Peyer's patch (tissue), 4 donors: Measurements from ENCODE around the gene ZBP1. TPM values are rescaled to one million over a fixed set of nuclear protein-coding genes. Genes with fewer than 3 reads are reported as not detected.

Experiments
- DNase-seq, 3 donors: peaks; one replicate each; pipeline ENCODE4 v3.0.0-alpha.2; 2017 to 2019
- H3K27ac ChIP-seq, 4 donors: fragments of 200-600 bp; sonication (generic); one replicate each; pipeline ENCODE4 v1.5.1; 2016 to 2019
- H3K27me3 ChIP-seq, 2 donors: fragments of 200-600 bp; sonication (generic); one replicate each; pipeline ENCODE4 v1.5.1; 2019
- H3K36me3 ChIP-seq, 3 donors: fragments of 200-600 bp; sonication (generic); one replicate each; pipeline ENCODE4 v1.5.1; 2016 to 2019
- H3K4me1 ChIP-seq, 4 donors: fragments of 200-600 bp; sonication (generic); one replicate each; pipeline ENCODE4 v1.5.1; 2016 to 2019
- H3K4me3 ChIP-seq, 4 donors: fragments of 200-600 bp; sonication (generic); 1 replicate in 3 of 4; 2 replicates in 1 of 4; pipeline ENCODE4 v1.5.1; 2016 to 2019; ENCODE audit warnings: mild to moderate bottlenecking in 1 of 4
- H3K9me3 ChIP-seq, 4 donors: fragments of 200-600 bp; sonication (generic); one replicate each; pipeline ENCODE4 v1.5.1; 2016 to 2019; ENCODE audit warnings: mild to moderate bottlenecking in 1 of 4
- CTCF ChIP-seq, 6 experiments: fragments of 450-650 bp in 4 of 6; fragments of 200-600 bp in 2 of 6; sonication (generic) in 1 of 6; IDR thresholded peaks; one replicate each; pipeline ENCODE4 v1.5.1; 2017 to 2019; ENCODE audit warnings: antibody characterized with exemption in 6 of 6, mild to moderate bottlenecking in 3 of 6, moderate library complexity in 1 of 6
- POLR2A ChIP-seq, 2 donors: fragments of 450-650 bp; IDR thresholded peaks; one replicate each; pipeline ENCODE4 v1.5.1; 2017; ENCODE audit warnings: antibody characterized with exemption in 2 of 2, mild to moderate bottlenecking in 2 of 2, moderate library complexity in 2 of 2
- total RNA-seq, 4 donors: library from RNA; depleted of rRNA; stranded (reverse); fragments of >200 nt; gene quantifications; one replicate each; pipeline ENCODE4 v1.1.0, GENCODE V29; 2016

ZBP1 gene
- total RNA-seq, 4 donors from 2014 or later: 2.3 to 14.0 (median 9.8) TPM; not detected in 1

GRCh38 chr20:57616143-57616951, 3.9 kb downstream of the ZBP1 start:
- Histone ChIP-seq H3K4me3 (no peak overlapping the region), H3K36me3 (no peaks in the 10 kb centered on the region), H3K27me3 (no peaks in the 10 kb centered on the region), H3K27ac (no peak overlapping the region), H3K4me1 (peaks cover 10 to 25% (median 21%) of the 10 kb centered on the region in 4 donors), H3K9me3 (no peaks in the 10 kb centered on the region)
- DNase-seq: peak in 1 of 3 donors; percentile 11
- TF ChIP-seq POLR2A (IDR thresholded peaks at IDR 0.05) (no peak), CTCF (IDR thresholded peaks at IDR 0.05) (no peak)

DNA sequence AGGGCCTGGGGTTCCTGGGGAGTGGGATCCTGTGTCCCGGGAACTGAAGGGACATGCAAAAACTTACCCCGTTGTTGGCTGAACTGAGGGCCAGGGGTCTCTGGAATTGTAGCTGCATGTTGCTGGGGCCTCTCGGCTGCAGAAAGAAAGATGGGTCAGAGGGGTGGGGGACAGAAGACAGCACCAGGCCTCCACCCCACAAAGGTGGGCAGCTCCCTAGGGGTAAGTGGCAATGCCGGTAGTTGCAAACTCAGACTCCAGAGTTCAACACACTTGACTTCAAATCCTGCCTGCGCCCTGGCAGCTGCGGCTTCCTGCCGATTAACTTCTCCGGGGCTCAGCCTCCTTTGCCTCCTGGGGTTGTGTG, 4.8 kb downstream of the ZBP1 start:
- H3K4me1 ChIP-seq: peaks cover 10 to 21% (median 18%) of the 10 kb centered on the region in 4 donors
- H3K27me3 ChIP-seq: no peaks in the 10 kb centered on the region
- TF ChIP-seq CTCF (IDR thresholded peaks at IDR 0.05) (no peak), POLR2A (IDR thresholded peaks at IDR 0.05) (no peak)
- no peak for DNase-seq
- H3K27ac ChIP-seq: no peak overlapping the region
- H3K36me3 ChIP-seq: no peaks in the 10 kb centered on the region
- no peak overlapping the region for H3K4me3 ChIP-seq
- H3K9me3 ChIP-seq: no peaks in the 10 kb centered on the region

DNA sequence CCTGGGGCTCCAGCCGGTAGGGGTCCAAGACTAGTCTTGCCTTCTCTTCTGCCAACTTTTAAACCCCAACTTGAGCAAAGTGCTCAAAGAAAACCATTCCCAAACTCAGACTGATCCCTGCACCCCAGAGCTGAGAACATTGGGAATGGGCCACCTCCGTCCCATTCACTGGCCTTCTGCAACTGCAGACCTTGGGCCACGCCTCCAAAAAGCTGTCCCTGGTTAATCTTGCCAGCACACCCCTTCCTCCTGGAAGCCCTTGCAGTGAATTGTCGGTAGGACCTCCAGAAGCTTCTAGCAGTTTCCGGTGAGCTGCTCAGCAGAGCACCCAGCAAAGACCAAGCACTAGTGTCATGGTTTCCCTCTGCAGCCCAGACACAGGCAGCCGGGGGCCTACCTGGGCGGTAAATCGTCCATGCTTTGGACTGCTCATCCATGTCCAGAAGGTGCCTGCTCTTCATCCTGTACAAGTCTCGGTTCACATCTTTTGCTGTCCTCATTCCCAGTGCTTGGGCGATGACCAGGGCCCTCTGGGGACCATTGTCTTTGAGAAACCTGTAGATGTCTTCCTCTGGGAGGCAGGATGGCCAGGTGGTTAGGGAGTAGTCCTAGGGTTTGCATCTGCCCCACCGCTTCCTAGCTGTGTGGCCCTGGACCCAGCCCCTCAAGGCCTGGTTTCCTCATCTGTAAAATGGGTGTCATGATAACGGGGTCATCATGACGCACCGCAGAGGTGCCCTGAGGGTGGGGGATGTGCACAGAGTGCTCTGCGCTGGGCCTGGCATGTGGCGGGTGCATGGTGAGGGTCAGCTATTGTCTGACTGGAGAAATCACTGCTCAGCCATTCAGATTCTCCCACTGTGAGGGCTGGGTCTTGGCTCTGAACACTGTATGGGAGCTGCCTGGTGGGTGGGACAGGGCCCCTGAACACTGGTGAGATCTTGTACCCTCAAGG, 5.5 kb downstream of the ZBP1 start:
- Histone ChIP-seq H3K27me3 (no peaks in the 10 kb centered on the region), H3K27ac (no peak overlapping the region), H3K9me3 (no peaks in the 10 kb centered on the region), H3K4me1 (peaks cover 10 to 19% (median 13%) of the 10 kb centered on the region in 4 donors), H3K36me3 (no peaks in the 10 kb centered on the region), H3K4me3 (no peak overlapping the region)
- TF ChIP-seq CTCF (IDR thresholded peaks at IDR 0.05) (no peak), POLR2A (IDR thresholded peaks at IDR 0.05) (no peak)
- no peak for DNase-seq

- H3K4me1 ChIP-seq: peaks cover 7 to 11% (median 9%) of the 10 kb centered on the region in 4 donors
- no peaks in the 10 kb centered on the region for H3K36me3 ChIP-seq
- peak in 1 of 3 donors; percentile 19 for DNase-seq
- no peak overlapping the region for H3K4me3 ChIP-seq
- no peaks in the 10 kb centered on the region for H3K27me3 ChIP-seq
- no peak overlapping the region for H3K27ac ChIP-seq
- no peak for TF ChIP-seq CTCF (IDR thresholded peaks at IDR 0.05)
- no peak for TF ChIP-seq POLR2A (IDR thresholded peaks at IDR 0.05)
- no peaks in the 10 kb centered on the region for H3K9me3 ChIP-seq
These were observed 6.7 kb downstream of the ZBP1 start for GRCh38 chr20:57613481-57613921.

DNA sequence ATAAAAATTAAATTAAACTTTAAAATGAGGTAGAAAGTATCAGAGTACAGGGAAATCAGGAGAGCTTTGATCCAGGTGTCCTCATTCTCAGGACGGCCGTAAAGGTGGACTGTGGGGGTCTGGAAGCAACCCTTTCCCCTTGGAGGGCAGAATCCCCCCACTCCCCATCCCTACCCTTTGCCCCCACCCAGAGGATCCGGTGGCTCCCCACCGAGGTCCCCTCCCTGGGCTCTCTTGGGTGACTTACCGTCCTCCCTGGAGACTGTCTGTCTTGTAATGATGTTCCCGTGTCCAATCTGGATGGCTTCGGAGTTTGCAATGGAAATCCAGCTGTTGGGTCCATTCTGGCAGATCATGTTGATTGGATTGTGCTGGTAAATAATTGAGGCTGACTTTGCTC, 7.3 kb downstream of the ZBP1 start:
- Histone ChIP-seq H3K27me3 (no peaks in the 10 kb centered on the region), H3K9me3 (no peaks in the 10 kb centered on the region), H3K36me3 (no peaks in the 10 kb centered on the region), H3K27ac (no peak overlapping the region), H3K4me3 (no peak overlapping the region), H3K4me1 (peaks cover 1 to 6% (median 3%) of the 10 kb centered on the region in 4 donors)
- DNase-seq: peak in 1 of 3 donors; percentile 20
- TF ChIP-seq CTCF (IDR thresholded peaks at IDR 0.05): no peak
- TF ChIP-seq POLR2A (IDR thresholded peaks at IDR 0.05): no peak
